ENCODE measurements around the gene NLGN2.

- TF ChIP-seq POLR2AphosphoS5 (IDR thresholded peaks at IDR 0.05; ENCODE audit: low read depth, low read length) = no peak
- TF ChIP-seq SPI1 (IDR thresholded peaks at IDR 0.05; ENCODE audit: low read depth, low read length) = no peak
- TF ChIP-seq POLR2A (IDR thresholded peaks at IDR 0.05; ENCODE audit: low read depth, low read length) = no peak
These were observed 23.1 kb upstream of the NLGN2 start for GRCh38 chr17:7384489-7385081.
